Measurements from ENCODE around the gene ENTPD6. TPM values are rescaled to one million over a fixed set of nuclear protein-coding genes. Genes with fewer than 3 reads are reported as not detected.
A peak's percentile ranks its signal among the peaks of the same experiment; 100 is the strongest.

ENTPD6 gene
- polyA plus RNA-seq, 3 donors = 36.2 to 120 (median 47.0) TPM

- Histone ChIP-seq H3K27me3 (ENCODE audit: control insufficient read depth in 2 of 2, insufficient read depth in 2 of 2, low read length in 2 of 2) (no peaks in the 10 kb centered on the region), H3K27ac (ENCODE audit: low read depth in 1 of 2, low read length in 2 of 2) (no peak overlapping the region), H3K4me2 (replicated peaks; ENCODE audit: extremely low read depth, low read length, poor library complexity, severe bottlenecking) (no peak overlapping the region), H3K4me3 (replicated peaks in 1 of 3; ENCODE audit: low read depth in 2 of 3, low read length in 3 of 3) (no peak overlapping the region), H4K20me1 (ENCODE audit: insufficient read depth, low read length) (no peaks in the 10 kb centered on the region), H3K9me3 (replicated peaks in 1 of 2; ENCODE audit: control insufficient read depth in 1 of 2, insufficient read depth in 1 of 2, low read length in 2 of 2) (no peaks in the 10 kb centered on the region), H3K4me1 (ENCODE audit: control insufficient read depth in 1 of 2, insufficient read depth in 2 of 2, low read length in 2 of 2) (no peaks in the 10 kb centered on the region), H3K79me2 (ENCODE audit: insufficient read depth, low read length) (no peaks in the 10 kb centered on the region), H3K9ac (ENCODE audit: insufficient read depth, low read length, poor library complexity, severe bottlenecking) (no peak overlapping the region), H2AFZ (ENCODE audit: insufficient read depth, low read depth, low read length, poor library complexity, severe bottlenecking) (no peak overlapping the region), H3K36me3 (replicated peaks in 1 of 2; ENCODE audit: control insufficient read depth in 1 of 2, insufficient read depth in 2 of 2, low read length in 2 of 2) (peaks cover 67 to 86% of the 10 kb centered on the region in 2 donors)
- H3K9me3 Mint-ChIP-seq = no peaks in the 10 kb centered on the region
- H3K27me3 Mint-ChIP-seq (ENCODE audit: low read depth in 3 of 3) = peaks cover 0 to 4% (median 0%) of the 10 kb centered on the region in 3 donors
- H3K4me3 Mint-ChIP-seq = no peak overlapping the region
- no peak overlapping the region for H3K27ac Mint-ChIP-seq
- no peak for DNase-seq
- H3K36me3 Mint-ChIP-seq = peaks cover 66 to 82% of the 10 kb centered on the region in 2 donors
- no peak for TF ChIP-seq CTCF (IDR thresholded peaks at IDR 0.05)
- no peaks in the 10 kb centered on the region for H3K4me1 Mint-ChIP-seq
- intact Hi-C loops (cut with micrococcal nuclease) = no loop called here
- 98% methylated on average over 6 of the region's 12 CpGs for WGBS (ENCODE audit: insufficient coverage)
Measured at GRCh38 chr20:25218492-25218891, 23.0 kb downstream of the ENTPD6 start.

- no peak overlapping the region for H3K4me2 ChIP-seq (replicated peaks; ENCODE audit: extremely low read depth, low read length, poor library complexity, severe bottlenecking)
- H3K36me3 ChIP-seq (replicated peaks in 1 of 2; ENCODE audit: control insufficient read depth in 1 of 2, insufficient read depth in 2 of 2, low read length in 2 of 2) = peaks cover 59 to 82% of the 10 kb centered on the region in 2 donors
- no peak overlapping the region for H2AFZ ChIP-seq (ENCODE audit: insufficient read depth, low read depth, low read length, poor library complexity, severe bottlenecking)
- no peaks in the 10 kb centered on the region for H4K20me1 ChIP-seq (ENCODE audit: insufficient read depth, low read length)
- no peaks in the 10 kb centered on the region for H3K27me3 ChIP-seq (ENCODE audit: control insufficient read depth in 2 of 2, insufficient read depth in 2 of 2, low read length in 2 of 2)
- Mint-ChIP-seq H3K4me1 (no peaks in the 10 kb centered on the region), H3K9me3 (no peaks in the 10 kb centered on the region), H3K36me3 (peaks cover 62 to 76% of the 10 kb centered on the region in 2 donors), H3K27me3 (ENCODE audit: low read depth in 3 of 3) (peaks cover 0 to 4% (median 0%) of the 10 kb centered on the region in 3 donors), H3K4me3 (no peak overlapping the region), H3K27ac (peak overlapping the region in 2 of 7 donors; percentile 37 to 42)
- DNase-seq = no peak
- 100% methylated on average over 4 of the region's 7 CpGs for WGBS (ENCODE audit: insufficient coverage)
- TF ChIP-seq CTCF (IDR thresholded peaks at IDR 0.05) = no peak
- no peaks in the 10 kb centered on the region for H3K79me2 ChIP-seq (ENCODE audit: insufficient read depth, low read length)
- no peaks in the 10 kb centered on the region for H3K9me3 ChIP-seq (replicated peaks in 1 of 2; ENCODE audit: control insufficient read depth in 1 of 2, insufficient read depth in 1 of 2, low read length in 2 of 2)
- no peak overlapping the region for H3K4me3 ChIP-seq (replicated peaks in 1 of 3; ENCODE audit: low read depth in 2 of 3, low read length in 3 of 3)
- no peaks in the 10 kb centered on the region for H3K4me1 ChIP-seq (ENCODE audit: control insufficient read depth in 1 of 2, insufficient read depth in 2 of 2, low read length in 2 of 2)
- intact Hi-C loops (cut with micrococcal nuclease) = no loop called here
- H3K9ac ChIP-seq (ENCODE audit: insufficient read depth, low read length, poor library complexity, severe bottlenecking) = no peak overlapping the region
- H3K27ac ChIP-seq (ENCODE audit: low read depth in 1 of 2, low read length in 2 of 2) = no peak overlapping the region
Measured at GRCh38 chr20:25219365-25219764, 23.9 kb downstream of the ENTPD6 start.
